Peyer's patch (tissue), 4 donors: ENCODE measurements around the gene CYP27C1.

ENCODE experiments used
- CTCF ChIP-seq, 6 experiments: fragments of 450-650 bp in 4 of 6; fragments of 200-600 bp in 2 of 6; sonication (generic) in 1 of 6; IDR thresholded peaks; one replicate each; pipeline ENCODE4 v1.5.1; 2017 to 2019; ENCODE audit warnings: antibody characterized with exemption in 6 of 6, mild to moderate bottlenecking in 3 of 6, moderate library complexity in 1 of 6
- POLR2A ChIP-seq, 2 donors: fragments of 450-650 bp; IDR thresholded peaks; one replicate each; pipeline ENCODE4 v1.5.1; 2017; ENCODE audit warnings: antibody characterized with exemption in 2 of 2, mild to moderate bottlenecking in 2 of 2, moderate library complexity in 2 of 2

GRCh38 chr2:127142663-127143630 lies 77.2 kb downstream of the CYP27C1 start:
- TF ChIP-seq CTCF (IDR thresholded peaks at IDR 0.05): no peak
- TF ChIP-seq POLR2A (IDR thresholded peaks at IDR 0.05): no peak
